HCT116 (cell line): Measurements from ENCODE around the gene EPHA1.

Experiments used
- CEBPB ChIP-seq: IDR thresholded peaks from 2 replicates; pipeline ENCODE4 v1.6.1; 2012; ENCODE audit warnings: low read depth
- EZH2 ChIP-seq: fragments of 200-600 bp; sonication (generic); IDR thresholded peaks from 2 replicates; pipeline ENCODE4 v1.6.1; 2017; ENCODE audit warnings: antibody characterized with exemption, mixed run types
- EZH2phosphoT487 ChIP-seq: fragments of 200-600 bp; IDR thresholded peaks from 2 replicates; pipeline ENCODE4 v1.6.1; 2018; ENCODE audit warnings: antibody characterized with exemption, borderline replicate concordance
- POLR2A ChIP-seq: IDR thresholded peaks from 2 replicates; pipeline ENCODE4 v1.7.0; 2011; ENCODE audit warnings: borderline replicate concordance; ENCODE audit not compliant: insufficient read depth, insufficient read length; ENCODE audit errors: extremely low read depth
- POLR2AphosphoS5 ChIP-seq: IDR thresholded peaks from 2 replicates; pipeline ENCODE4 v1.6.1; 2011; ENCODE audit warnings: mild to moderate bottlenecking, low read depth, low read length, moderate library complexity
- RAD21 ChIP-seq: IDR thresholded peaks from 2 replicates; pipeline ENCODE4 v1.6.1; 2012; ENCODE audit warnings: low read depth, mild to moderate bottlenecking
- SIN3A ChIP-seq: IDR thresholded peaks from 2 replicates; pipeline ENCODE4 v1.6.1; 2012; ENCODE audit warnings: low read depth
- SP1 ChIP-seq: IDR thresholded peaks from 2 replicates; pipeline ENCODE4 v1.6.1; 2012; ENCODE audit warnings: low read depth
- YY1 ChIP-seq: IDR thresholded peaks from 2 replicates; pipeline ENCODE4 v1.6.1; 2011; ENCODE audit warnings: low read length, low read depth, moderate library complexity, mild to moderate bottlenecking; ENCODE audit not compliant: insufficient replicate concordance; ENCODE audit errors: extremely low read depth
- TF ChIP-seq, protein P1 (sequence below), 3 experiments: fragments of 200-600 bp in 1 of 3; sonication (generic) in 1 of 3; IDR thresholded peaks in 2 of 3; conservative IDR thresholded peaks in 1 of 3; 2 replicates each; pipeline ENCODE4 v1.5.1; 2012 to 2017; ENCODE audit warnings: low read depth in 2 of 3, low read length in 2 of 3, antibody characterized with exemption in 1 of 3, borderline replicate concordance in 1 of 3, control low read depth in 1 of 3, mild to moderate bottlenecking in 1 of 3, mixed read lengths in 1 of 3, mixed run types in 1 of 3, moderate library complexity in 1 of 3; ENCODE audit not compliant: insufficient read depth in 1 of 3
- TF ChIP-seq, protein P2 (sequence below): IDR thresholded peaks from 2 replicates; pipeline ENCODE4 v1.6.1; 2012; ENCODE audit warnings: low read depth
- TF ChIP-seq, protein P3 (sequence below): IDR thresholded peaks from 2 replicates; pipeline ENCODE4 v1.6.1; 2012

DNA sequence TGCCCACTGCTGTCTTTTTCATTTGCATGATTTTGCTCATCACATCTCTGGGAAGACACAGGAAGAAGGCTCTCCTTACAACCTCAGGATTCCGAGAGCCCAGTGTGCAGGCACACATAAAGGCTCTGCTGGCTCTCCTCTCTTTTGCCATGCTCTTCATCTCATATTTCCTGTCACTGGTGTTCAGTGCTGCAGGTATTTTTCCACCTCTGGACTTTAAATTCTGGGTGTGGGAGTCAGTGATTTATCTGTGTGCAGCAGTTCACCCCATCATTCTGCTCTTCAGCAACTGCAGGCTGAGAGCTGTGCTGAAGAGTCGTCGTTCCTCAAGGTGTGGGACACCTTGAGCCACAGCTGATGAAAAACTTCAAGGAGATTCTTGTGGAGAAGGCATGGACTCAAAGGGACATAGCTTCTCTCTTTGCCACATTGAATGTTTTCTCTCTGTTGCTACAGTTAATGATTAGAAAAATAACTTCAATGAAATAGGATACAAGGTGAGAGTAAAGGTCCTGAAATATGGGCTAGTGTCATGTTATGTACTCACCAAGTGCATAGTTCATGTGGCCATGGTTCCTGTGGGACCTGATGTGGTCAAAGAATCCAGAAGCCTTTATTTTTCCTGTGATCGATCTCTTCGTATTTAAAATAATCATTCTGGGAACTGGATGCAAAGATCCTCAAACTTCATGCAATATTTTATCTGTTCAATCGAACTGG lies 35.6 kb upstream of the EPHA1 start:
- TF ChIP-seq, protein P1, sequence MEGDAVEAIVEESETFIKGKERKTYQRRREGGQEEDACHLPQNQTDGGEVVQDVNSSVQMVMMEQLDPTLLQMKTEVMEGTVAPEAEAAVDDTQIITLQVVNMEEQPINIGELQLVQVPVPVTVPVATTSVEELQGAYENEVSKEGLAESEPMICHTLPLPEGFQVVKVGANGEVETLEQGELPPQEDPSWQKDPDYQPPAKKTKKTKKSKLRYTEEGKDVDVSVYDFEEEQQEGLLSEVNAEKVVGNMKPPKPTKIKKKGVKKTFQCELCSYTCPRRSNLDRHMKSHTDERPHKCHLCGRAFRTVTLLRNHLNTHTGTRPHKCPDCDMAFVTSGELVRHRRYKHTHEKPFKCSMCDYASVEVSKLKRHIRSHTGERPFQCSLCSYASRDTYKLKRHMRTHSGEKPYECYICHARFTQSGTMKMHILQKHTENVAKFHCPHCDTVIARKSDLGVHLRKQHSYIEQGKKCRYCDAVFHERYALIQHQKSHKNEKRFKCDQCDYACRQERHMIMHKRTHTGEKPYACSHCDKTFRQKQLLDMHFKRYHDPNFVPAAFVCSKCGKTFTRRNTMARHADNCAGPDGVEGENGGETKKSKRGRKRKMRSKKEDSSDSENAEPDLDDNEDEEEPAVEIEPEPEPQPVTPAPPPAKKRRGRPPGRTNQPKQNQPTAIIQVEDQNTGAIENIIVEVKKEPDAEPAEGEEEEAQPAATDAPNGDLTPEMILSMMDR (IDR thresholded peaks at IDR 0.05 in 2 of 3, conservative IDR thresholded peaks at IDR 0.05 in 1 of 3; ENCODE audit: borderline replicate concordance in 1 of 3, insufficient read depth in 1 of 3, low read depth in 2 of 3, low read length in 2 of 3), result no peak
- TF ChIP-seq, protein P2, sequence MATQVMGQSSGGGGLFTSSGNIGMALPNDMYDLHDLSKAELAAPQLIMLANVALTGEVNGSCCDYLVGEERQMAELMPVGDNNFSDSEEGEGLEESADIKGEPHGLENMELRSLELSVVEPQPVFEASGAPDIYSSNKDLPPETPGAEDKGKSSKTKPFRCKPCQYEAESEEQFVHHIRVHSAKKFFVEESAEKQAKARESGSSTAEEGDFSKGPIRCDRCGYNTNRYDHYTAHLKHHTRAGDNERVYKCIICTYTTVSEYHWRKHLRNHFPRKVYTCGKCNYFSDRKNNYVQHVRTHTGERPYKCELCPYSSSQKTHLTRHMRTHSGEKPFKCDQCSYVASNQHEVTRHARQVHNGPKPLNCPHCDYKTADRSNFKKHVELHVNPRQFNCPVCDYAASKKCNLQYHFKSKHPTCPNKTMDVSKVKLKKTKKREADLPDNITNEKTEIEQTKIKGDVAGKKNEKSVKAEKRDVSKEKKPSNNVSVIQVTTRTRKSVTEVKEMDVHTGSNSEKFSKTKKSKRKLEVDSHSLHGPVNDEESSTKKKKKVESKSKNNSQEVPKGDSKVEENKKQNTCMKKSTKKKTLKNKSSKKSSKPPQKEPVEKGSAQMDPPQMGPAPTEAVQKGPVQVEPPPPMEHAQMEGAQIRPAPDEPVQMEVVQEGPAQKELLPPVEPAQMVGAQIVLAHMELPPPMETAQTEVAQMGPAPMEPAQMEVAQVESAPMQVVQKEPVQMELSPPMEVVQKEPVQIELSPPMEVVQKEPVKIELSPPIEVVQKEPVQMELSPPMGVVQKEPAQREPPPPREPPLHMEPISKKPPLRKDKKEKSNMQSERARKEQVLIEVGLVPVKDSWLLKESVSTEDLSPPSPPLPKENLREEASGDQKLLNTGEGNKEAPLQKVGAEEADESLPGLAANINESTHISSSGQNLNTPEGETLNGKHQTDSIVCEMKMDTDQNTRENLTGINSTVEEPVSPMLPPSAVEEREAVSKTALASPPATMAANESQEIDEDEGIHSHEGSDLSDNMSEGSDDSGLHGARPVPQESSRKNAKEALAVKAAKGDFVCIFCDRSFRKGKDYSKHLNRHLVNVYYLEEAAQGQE, result no peak
- no peak for TF ChIP-seq EZH2
- no peak for TF ChIP-seq POLR2AphosphoS5
- no peak for TF ChIP-seq CEBPB
- no peak for TF ChIP-seq POLR2A
- TF ChIP-seq EZH2phosphoT487, result no peak
- TF ChIP-seq, protein P3, sequence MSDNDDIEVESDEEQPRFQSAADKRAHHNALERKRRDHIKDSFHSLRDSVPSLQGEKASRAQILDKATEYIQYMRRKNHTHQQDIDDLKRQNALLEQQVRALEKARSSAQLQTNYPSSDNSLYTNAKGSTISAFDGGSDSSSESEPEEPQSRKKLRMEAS, result no peak
- no peak for TF ChIP-seq SIN3A
- no peak for TF ChIP-seq YY1
- no peak for TF ChIP-seq RAD21
- no peak for TF ChIP-seq SP1
